Right lung (tissue), 5 donors: ENCODE measurements around the gene GALR1. TPM values are rescaled to one million over a fixed set of nuclear protein-coding genes. Genes with fewer than 3 reads are reported as not detected.

ENCODE experiments used
- DNase-seq, 2 donors: peaks; one replicate each; pipeline ENCODE4 v3.0.0-alpha.2; 2013
- polyA plus RNA-seq, 5 donors: library from polyadenylated mRNA; unstranded; fragments of 120-200 nt; gene quantifications; one replicate each; pipeline versions ENCODE4 v1.2.1 to v1.2.3, GENCODE V29; 2013; ENCODE audit warnings: inconsistent platforms in 1 of 5, low replicate concordance in 1 of 5; ENCODE audit not compliant: insufficient read length in 5 of 5, insufficient read depth in 1 of 5

GALR1 gene
- polyA plus RNA-seq, 5 donors, result 0.05 to 0.15 (median 0.06) TPM

DNA sequence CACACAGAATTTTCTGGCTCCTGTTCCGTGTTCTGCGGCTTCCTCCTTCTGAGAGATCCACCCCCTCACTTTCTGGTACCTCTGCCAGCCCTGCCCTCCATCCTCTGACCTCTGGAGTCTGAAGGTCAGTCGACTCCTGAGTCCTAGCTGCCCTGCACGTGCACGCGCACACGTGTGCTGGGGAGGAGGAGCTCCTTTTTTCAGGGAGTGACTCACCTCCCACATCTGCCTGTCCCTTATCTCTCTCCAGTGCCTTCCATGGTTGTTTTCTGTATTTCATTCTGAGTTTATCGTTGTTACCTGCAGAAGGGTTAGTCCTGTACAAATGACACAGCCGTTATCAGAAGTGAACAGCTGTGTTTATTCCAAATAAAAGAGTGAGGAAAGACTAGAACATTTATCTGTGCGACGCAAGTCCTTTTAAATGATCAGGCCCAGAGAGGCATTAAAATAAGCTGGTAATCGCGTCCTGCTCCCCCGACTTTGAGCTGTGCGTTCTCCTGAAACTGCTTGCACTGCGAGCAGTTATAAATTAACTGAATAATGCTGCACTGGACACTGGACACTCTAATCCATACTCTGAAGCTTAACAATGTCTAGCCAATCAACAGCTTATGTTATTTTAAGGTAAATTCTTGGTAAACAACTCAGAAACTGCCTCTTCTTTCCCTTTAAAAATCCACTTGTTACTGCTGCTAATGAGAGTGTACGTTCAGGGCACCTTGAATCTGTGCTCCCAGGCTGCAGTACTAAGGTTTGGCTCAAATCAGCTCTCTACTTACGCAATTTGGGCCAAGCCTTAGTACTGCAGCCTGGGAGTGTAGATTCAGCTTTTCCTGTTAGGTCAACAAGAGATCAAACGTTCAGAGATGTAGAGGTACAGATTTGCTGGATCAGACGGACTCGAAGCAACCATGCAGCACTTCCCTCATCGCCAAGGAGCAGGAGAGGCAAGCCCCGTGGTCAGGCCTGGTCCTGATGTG lies 72.5 kb downstream of the GALR1 start:
- no peak for DNase-seq

DNA sequence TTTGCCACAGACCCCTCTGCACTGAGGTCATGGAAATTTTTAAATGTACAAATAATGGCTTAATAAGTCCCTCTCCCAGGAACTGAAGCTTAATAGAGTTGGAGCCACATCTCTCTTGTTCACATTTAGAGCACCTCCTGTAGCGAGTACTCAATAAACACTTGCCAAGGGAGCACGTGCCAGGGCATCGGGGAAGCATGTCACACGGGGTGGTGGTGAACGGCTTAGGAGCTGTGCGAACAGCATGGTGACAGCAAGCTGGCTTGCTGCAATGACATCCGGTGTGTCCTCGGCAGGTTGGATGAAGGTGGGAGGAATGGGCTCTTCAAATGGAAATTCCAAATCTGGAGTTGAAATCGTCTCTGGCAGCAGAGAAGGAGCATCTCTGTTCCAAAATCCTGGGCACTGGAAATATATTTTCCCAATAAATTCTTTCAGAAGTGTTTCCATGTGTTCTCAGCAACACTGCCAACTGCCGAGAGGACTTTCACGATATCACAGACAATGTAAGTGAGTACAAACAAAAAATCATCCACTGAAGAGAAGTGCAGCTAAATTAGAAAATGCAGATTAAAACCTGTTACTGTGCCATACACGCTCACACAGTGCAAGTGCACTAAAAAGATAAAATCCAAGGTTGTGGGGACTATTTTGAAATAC lies 74.1 kb downstream of the GALR1 start:
- DNase-seq, result no peak

Other genes with a start within 250 kb of the GALR1 start
- gene MBP, start 117.1 kb upstream of the GALR1 start, polyA plus RNA-seq, result 10 to 100 TPM in 3 of 5 donors, 1 to 10 TPM in 2; 8.3 to 11.9 (median 10.7) TPM